DLD1 (cell line): ENCODE results near the gene CTNS.

Experiments
- in situ Hi-C: cut with HindIII; loops from 2 replicates; pipeline ENCODE4 v1.10.0; 2017; ENCODE audit warnings: low sequenced_read_pairs

Gene CTNS

GRCh38 chr17:3636154-3636907, at the start of gene CTNS, which contains the start of gene SHPK:
CTNS (plus strand) TSS chr17:3636760; CDS start chr17:3640207, 3,447 bp downstream.
SHPK (minus strand) TSS chr17:3636250; CDS start chr17:3636219, 31 bp downstream.
- in situ Hi-C loops = no loop called here

DNA sequence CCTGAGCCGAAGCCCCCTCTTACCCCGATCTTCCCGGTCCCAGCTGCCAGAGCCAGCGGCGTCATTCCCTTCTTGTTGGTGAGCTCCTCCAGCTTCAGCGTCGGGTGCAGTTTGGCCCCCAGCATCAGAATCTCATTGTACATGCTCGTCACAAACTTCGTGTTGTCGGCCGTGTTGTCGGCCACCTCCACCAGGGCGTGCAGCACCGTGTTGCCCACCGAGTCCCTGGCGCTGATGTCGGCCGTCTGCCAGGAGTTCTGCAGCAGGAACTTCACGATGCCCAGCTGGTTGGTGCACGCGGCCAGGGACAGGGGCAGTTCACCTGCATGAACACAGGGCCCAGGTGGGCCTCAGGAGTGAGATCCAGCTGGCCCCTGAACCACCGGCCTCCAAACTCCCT, 46.8 kb upstream of the CTNS start:
- in situ Hi-C loops = no loop called here

DNA sequence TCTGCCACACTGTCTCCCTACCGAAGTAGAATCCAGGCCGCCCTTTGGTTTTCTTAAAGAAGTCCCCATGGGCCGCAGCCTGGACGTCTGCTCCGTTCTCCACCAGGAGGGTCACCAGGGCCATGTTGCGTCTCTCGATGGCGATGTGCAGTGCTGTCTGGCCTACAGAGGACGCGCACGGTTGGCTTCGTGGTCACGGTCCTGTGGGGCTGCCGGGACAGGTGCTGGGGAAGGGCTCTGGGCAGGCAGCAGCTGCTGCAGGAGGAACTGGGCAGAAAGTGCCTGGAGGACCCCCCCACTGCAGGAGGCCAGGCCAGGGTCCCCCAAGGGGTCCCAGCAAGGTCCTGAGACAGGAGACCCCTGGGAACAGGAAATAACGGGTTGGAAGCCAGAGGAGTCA, 46.3 kb upstream of the CTNS start:
- in situ Hi-C loops = no loop called here

DNA sequence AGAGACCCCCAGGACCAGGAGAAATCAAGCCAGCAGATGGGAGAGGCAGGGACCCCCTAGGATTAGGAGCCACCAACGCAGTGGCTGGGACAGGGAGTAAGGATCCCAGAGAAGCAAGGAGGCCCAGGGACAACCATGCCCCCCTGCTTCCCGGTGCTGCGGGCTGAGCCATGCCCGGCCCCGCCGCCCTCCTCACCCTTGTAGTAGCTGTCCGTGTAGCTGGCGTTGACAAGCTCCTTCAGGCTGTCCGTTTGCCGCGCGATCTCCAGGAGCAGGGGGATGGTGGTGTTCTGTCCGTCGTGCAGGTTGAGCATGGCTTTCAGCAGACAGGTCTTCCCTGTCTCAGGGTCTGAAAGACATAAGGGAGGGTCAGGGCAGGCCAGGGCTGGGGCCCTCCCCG, 45.8 kb upstream of the CTNS start:
- in situ Hi-C loops = no loop called here

GRCh38 chr17:3592216-3592860, 44.2 kb upstream of the CTNS start:
- in situ Hi-C loops = no loop called here

DNA sequence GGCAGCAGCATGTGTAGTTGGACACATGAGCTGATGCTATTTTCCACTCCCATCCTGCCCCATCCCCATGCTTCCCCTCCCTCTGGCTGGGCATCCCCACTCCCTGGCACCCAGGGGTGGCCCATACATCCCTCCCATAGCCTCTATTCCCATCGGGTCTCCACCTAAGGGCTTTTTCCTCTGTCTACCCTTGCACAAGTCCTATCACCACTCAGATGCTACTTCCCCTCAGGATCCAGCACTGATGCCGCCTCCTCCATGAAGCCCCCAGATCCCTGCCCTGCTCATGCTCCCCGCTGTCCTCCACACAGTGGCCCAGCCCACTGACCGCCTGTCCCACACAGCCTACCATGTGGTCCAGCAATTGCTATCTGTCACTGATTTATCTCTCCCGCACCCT, 43.2 kb upstream of the CTNS start:
- in situ Hi-C loops = no loop called here

- in situ Hi-C loops = no loop called here
Measured at GRCh38 chr17:3594051-3594800, 42.3 kb upstream of the CTNS start.

DNA sequence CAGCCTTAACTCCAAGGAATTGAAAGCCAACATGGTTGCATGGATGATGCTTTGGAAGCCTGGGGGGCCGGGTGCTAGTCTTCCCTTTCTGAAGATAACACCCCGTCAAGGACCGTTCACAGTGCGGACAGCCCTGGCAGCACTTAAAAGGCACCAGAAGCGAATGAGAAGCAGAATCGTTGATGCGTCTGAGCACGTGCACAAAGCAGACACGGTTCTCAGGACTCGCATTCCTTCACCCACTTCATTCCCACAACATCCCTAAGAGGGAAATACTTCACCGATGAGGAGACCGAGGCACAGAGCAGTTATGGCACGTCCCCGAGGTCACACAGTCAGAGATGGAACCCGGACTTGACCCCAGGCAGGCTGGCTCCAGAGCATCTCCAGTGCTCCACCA, 41.6 kb upstream of the CTNS start:
- in situ Hi-C loops = no loop called here

GRCh38 chr17:3596804-3597464, 39.6 kb upstream of the CTNS start:
- in situ Hi-C loops = no loop called here

- in situ Hi-C loops = no loop called here
Measured at GRCh38 chr17:3598078-3598477, 38.5 kb upstream of the CTNS start.

- in situ Hi-C loops = no loop called here
Measured at GRCh38 chr17:3600529-3601205, 35.9 kb upstream of the CTNS start.

- in situ Hi-C loops = no loop called here
Measured at GRCh38 chr17:3602499-3602898, 34.1 kb upstream of the CTNS start.

DNA sequence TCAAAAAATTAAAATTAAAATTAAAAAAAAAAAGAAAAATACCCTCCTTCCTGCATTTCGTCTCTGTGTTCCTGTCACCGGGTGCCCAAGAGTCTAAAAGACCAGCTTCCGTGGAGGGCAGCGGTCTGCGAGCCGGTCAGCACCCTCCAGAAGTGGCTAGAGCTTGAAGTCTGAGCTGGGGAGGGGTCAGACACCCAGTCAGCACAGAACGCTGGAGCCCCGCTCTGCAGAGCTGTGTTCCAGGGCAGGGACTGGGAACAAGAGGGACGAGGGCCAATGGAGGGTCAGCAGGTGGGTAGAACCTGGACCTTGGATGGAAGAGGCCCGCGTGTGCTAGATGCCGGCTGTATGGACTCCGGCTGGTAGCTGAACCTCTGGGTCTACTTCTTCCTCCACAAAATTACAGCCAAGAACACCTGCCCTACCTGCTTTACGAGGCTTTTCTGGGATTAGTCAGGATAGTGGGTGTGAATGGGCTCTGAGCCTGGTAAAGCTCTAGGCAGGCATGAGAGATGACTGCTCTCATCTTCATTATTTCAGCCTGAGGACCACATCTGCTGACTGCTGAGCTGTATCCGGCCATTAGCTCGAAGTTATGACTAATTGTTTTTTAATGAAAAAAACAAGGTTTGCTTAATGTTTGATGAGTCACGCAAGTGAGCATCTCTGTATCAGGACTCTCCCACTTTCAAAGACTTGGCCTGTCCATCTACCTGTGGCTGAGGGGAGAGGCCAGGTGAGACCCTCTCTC, 33.3 kb upstream of the CTNS start:
- in situ Hi-C loops = no loop called here

DNA sequence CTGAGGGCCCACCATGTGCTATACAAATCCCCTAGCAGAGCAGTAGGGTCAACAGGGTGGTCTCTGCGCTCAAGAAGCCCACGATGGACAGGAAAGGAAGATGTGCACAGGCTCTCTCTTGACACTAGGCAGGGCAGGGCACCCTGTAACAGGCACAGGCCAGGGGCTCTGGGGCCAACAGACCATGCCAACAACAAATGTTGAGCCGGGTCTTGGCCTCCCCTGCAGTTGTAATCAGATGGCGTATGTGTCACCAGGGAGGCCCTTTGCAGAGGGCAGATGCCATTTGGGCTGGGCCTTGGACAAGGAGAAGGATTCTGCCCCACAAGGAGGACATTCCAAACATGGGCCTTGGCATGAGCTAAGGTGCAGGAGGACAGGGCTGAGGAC, 32.7 kb upstream of the CTNS start:
- in situ Hi-C loops = no loop called here

DNA sequence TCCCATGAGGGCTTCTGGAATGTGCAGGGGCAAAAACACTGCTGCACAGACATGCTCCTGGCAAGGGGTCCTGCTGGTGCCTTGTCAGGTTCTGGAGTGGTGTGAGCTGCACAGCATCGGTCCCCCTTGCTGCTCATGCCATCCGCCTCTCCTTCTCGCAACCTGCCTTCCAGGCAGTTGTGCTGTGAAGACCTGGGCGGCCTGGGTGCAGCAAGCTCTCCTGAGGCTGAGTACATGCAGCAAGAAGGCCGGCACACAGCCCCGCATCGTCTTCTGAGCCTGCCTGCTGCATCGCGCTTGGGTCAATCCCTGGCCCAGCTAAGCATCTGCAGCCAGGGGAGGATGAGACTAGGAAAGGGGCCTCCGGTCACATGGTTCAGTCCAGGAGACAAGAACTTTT, 26.9 kb upstream of the CTNS start:
- in situ Hi-C loops = no loop called here

- in situ Hi-C loops = no loop called here
Measured at GRCh38 chr17:3610523-3610922, 26.0 kb upstream of the CTNS start.

DNA sequence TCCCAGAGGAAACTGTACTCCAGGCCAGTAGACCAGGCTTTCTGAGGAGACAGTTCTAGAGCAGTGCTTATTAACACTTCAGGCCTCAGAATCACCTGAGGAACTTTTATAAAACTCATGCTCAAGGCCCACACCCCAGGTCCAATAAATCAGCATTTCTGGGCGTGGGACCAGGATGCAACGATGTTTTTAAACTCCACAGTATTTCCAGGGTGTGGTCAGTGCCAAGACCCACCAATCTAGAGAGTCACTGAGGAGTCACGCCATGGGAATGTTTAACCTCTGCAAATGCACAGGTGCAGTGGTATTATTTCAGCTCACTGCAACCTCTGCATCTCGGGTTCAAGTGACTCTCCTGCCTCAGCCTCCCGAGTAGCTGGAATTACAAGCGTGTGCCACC, 23.4 kb upstream of the CTNS start:
- in situ Hi-C loops = no loop called here

DNA sequence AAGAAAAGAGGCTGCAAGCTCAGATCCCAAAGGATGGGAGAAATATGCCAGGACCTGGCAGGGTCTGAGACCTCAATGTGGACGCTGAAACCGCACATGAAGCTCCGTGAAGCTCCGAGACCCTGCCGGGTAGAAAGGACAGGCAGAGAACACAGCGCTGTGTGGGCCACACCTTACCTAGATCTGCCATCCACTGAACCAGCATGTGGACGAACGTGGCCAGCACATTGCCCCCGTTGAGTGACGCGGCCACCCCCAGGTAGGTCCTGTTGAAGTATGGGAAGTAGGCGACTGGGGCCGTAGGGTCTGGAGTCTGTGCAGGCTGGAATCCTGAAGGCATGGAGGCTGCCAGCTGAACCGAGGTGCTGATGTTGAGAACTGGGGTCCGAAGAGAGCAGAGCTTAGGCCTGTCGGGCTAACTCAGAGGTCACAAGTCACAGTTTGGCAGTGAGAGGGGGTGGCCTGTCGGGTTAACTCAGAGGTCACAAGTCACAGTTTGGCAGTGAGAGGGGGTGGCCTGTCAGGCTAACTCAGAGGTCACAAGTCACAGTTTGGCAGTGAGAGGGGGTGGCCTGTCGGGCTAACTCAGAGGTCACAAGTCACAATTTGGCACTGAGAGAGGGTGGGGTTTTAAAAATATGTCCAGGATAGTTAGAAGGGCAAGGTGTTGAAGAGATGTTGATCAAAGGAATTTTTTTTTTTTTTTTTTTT, 21.2 kb upstream of the CTNS start:
- in situ Hi-C loops = no loop called here

DNA sequence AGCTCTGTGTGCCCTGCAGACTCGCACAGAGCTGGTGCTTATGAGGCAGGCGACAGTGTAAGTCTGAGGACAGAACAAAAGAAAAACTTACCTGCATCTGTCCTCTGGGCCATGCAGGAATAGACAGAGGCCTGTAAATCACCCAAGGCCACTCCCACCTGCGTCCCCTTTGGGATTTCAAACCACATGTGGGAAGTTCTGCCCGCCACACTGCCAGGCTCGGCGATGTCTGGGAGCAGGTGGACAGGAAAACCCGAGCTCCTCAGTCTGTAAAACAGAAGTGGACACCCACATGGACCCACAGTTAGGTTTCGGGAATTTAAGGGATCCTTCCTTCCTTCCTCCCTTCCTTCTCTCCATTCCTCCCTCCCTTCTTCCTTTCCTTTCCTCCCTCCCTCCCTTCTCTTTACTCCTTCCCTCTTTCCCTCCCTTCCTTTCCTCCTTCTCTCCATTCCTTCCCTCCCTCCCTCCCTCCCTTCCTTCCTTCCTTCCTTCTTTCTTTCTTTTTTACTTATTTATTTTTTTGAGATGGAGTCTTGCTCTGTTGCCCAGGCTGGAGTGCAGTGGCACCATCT, 15.3 kb upstream of the CTNS start:
- in situ Hi-C loops = no loop called here
